Neural cell (in vitro differentiated cells): ENCODE results near the gene HS3ST3B1.

Experiments used
- POLR2AphosphoS5 ChIP-seq: IDR thresholded peaks from 2 replicates; pipeline ENCODE4 v1.6.1; 2012
- TF ChIP-seq, protein P1 (sequence below): fragments of 450-650 bp; IDR thresholded peaks from 2 replicates; pipeline ENCODE4 v1.5.1; 2014; ENCODE audit warnings: antibody characterized with exemption, mild to moderate bottlenecking, moderate library complexity; ENCODE audit not compliant: poor library complexity, severe bottlenecking

DNA sequence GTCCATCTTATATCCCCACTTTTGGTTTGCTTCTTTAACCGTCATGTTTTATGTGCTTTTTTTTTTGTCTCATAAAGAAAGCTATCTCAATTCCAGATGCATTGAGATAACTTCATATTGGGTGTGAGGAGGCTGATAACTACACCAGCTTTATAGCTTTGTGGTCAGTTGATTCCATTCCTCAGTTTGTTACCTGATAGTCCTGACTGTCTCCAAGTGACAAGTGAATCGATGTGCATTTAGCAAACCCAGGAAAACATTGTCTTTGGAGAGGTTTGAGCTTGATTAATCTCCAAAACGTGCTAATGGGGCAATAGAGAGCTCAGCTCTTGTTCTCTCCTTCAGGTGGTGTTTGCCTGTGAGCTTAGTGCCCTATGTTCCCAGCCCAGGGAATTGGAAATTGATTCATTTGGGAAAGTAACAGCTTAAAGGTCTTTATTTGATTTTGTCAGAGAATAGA lies 22.7 kb downstream of the HS3ST3B1 start:
- no peak for TF ChIP-seq POLR2AphosphoS5
- TF ChIP-seq, protein P1, sequence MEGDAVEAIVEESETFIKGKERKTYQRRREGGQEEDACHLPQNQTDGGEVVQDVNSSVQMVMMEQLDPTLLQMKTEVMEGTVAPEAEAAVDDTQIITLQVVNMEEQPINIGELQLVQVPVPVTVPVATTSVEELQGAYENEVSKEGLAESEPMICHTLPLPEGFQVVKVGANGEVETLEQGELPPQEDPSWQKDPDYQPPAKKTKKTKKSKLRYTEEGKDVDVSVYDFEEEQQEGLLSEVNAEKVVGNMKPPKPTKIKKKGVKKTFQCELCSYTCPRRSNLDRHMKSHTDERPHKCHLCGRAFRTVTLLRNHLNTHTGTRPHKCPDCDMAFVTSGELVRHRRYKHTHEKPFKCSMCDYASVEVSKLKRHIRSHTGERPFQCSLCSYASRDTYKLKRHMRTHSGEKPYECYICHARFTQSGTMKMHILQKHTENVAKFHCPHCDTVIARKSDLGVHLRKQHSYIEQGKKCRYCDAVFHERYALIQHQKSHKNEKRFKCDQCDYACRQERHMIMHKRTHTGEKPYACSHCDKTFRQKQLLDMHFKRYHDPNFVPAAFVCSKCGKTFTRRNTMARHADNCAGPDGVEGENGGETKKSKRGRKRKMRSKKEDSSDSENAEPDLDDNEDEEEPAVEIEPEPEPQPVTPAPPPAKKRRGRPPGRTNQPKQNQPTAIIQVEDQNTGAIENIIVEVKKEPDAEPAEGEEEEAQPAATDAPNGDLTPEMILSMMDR: no peak
